DMS 273 (cell line): Measurements from ENCODE around the gene SSBP3.
A peak's percentile ranks its signal among the peaks of the same experiment; 100 is the strongest.

Experiments used
- DNase-seq: peaks from one replicate; lab custom pipeline; 2025; ENCODE audit not compliant: unreplicated experiment; lab: John Stamatoyannopoulos, UW

SSBP3 gene

GRCh38 chr1:54372978-54373377, 33.2 kb downstream of the SSBP3 start:
- DNase-seq: no peak

- no peak for DNase-seq
Measured at GRCh38 chr1:54371942-54372275, 34.3 kb downstream of the SSBP3 start.

DNA sequence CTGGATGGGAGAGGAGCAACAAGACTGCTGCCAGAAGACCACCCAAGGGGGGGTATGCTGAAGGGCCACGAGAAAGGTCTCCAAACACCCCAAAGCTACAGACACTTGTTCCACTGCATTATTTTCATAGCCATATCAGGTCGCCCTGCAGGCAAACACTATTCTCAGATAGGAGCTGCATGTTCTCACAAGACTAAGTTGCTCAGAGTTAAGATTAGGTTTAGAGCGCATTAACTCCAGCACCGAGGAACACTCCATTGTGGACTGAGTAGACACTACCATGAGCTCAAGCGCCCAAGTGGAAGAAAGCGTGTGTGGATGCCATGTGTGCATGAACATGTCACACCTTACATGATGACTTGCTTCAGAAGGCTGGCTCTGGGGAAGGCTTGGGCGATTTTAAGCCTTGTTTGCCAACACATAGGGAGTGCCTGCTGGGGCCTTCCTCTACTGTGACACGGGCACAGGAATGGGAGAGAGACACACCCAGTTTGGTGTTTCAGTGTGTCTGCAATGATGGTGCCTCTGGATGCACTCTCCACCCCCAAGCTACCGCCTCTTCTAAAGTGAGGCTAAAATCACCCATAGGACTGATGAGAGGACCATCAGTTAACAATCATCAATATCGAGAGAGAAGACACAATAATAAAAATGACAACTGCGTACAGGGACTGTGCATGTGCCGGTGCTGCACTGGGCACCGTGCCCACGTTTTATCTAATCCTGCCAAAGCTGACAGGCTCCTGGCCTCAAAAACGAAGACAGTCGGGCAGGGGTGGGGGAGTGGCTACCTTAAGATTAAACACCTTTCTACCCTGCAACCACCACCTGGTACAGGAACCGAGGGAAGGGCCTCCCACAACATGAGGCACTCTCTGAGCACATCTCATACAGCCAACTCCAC, 34.9 kb downstream of the SSBP3 start:
- no peak for DNase-seq

GRCh38 chr1:54370287-54370989, 35.8 kb downstream of the SSBP3 start:
- DNase-seq: no peak

- no peak for DNase-seq
Measured at GRCh38 chr1:54367613-54368012, 38.6 kb downstream of the SSBP3 start.

GRCh38 chr1:54365847-54366246, 40.3 kb downstream of the SSBP3 start:
- no peak for DNase-seq

GRCh38 chr1:54365398-54365797, 40.8 kb downstream of the SSBP3 start:
- no peak for DNase-seq

DNA sequence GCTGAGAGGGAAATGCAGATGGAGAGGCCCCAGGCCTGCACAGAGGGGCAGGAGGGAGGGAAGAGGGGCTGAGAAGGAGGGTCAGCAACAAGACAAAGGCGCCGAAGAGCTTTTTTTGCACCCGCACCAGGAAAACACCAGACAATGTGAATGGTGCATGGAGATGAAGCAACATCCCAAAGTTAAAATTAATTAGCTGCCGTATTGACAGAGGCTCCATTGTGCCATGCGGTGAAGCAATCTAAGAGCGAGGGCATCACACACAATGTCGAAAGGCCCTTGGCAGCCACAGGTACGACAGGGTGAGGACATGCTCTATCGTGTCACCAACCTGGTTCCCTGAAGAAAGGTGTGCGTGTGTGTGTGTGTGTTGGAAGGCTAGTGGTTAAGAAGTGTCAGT, 41.2 kb downstream of the SSBP3 start:
- DNase-seq: no peak

GRCh38 chr1:54364582-54364981, 41.6 kb downstream of the SSBP3 start:
- no peak for DNase-seq

GRCh38 chr1:54363925-54364324, 42.3 kb downstream of the SSBP3 start:
- no peak for DNase-seq

DNA sequence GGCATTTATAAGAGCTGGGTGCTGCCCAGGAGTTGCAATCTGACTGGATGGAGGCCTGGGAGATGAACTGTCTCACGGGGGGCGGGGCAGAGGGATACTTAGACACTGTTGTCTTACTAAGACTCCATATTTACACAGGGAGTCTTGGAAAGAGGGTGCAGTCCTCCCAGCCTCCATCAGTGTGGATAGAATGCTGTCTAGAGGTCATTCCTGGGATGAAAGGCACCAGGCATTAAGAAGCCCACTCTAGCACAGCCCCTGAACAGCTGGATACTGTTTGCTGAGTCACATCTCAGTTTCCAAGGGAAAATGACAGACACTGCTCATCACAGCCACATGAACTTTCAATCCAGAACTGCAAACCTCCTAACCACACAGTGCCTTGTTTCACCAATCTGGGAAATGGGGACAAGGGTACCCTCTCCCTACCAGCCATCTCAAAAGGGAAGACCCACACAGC, 43.3 kb downstream of the SSBP3 start:
- no peak for DNase-seq

GRCh38 chr1:54361342-54361741, 44.9 kb downstream of the SSBP3 start:
- DNase-seq: peak; percentile 40

- no peak for DNase-seq
Measured at GRCh38 chr1:54360165-54361005, 45.8 kb downstream of the SSBP3 start.

- DNase-seq: no peak
Measured at GRCh38 chr1:54359393-54360162, 46.6 kb downstream of the SSBP3 start.

- DNase-seq: peak; percentile 41
Measured at GRCh38 chr1:54358503-54359168, 47.6 kb downstream of the SSBP3 start.

DNA sequence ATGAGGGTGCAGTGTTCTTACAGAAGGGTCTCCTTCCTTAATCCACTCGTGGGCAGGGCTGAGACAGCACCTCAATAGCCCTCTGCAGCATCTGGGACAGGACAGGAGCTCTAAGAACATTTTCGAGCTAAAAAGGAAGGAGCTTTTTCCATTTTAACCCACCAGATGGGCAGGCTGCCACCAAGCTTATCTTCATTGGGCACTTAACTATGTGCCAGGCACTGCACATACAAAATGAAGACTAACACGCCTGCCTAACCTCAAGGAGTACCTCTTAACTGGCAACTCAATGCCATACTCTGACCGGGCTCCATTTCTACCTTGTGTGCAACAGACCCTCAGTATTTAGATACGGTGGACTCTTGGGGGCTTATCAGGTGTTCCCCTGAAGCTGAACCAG, 48.2 kb downstream of the SSBP3 start:
- DNase-seq: peak; percentile 56

DNA sequence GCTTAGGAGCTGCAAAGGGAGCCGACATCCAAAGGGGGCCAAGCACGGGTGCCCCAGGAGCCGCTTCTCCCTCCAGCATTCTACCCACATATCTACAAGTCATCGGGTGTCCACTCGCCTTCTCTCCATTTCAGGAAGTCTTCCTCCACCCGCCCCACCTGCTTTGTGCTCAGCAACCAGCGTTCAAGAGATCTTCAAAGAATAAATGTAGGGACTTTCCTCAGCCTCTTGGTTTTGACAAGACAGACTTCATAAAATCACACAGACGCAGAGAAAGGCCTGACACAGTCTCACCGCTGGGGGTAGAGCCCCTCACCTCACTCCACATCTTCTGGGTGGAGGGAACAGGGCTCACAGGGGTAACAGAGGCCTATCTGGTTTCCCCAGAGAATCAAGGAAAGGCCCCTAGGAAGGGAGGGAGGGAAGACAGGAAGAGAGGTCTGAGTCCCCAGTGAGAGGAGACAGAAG, 49.5 kb downstream of the SSBP3 start:
- DNase-seq: peak; percentile 88

- DNase-seq: peak; percentile 93
Measured at GRCh38 chr1:54355931-54356679, 50.1 kb downstream of the SSBP3 start.

GRCh38 chr1:54354899-54355298, 51.3 kb downstream of the SSBP3 start:
- no peak for DNase-seq
